Endodermal cell (in vitro differentiated cells): Measurements from ENCODE around the gene ZNF579. TPM values are rescaled to one million over a fixed set of nuclear protein-coding genes. Genes with fewer than 3 reads are reported as not detected.
A peak's percentile ranks its signal among the peaks of the same experiment; 100 is the strongest.

ENCODE experiments used
- DNase-seq: peaks from one replicate; pipeline ENCODE4 v3.0.0-alpha.2; 2017
- H3K27ac ChIP-seq: 2 replicates; pipeline ENCODE4 v1.5.1; 2013; ENCODE audit warnings: mild to moderate bottlenecking, low read depth, low read length, moderate library complexity
- H3K27me3 ChIP-seq: 2 replicates; pipeline ENCODE4 v1.6.1; 2013; ENCODE audit warnings: mild to moderate bottlenecking, low read length, moderate library complexity; ENCODE audit not compliant: insufficient read depth, control insufficient read depth, poor library complexity, severe bottlenecking
- H3K36me3 ChIP-seq: 2 replicates; pipeline ENCODE4 v1.7.0; 2013; ENCODE audit warnings: mild to moderate bottlenecking, low read length, moderate library complexity; ENCODE audit not compliant: control insufficient read depth, insufficient read depth
- H3K4me1 ChIP-seq: one replicate; pipeline ENCODE4 v1.7.0; 2013; ENCODE audit warnings: low read length; ENCODE audit not compliant: control insufficient read depth, insufficient read depth
- H3K4me3 ChIP-seq: 2 replicates; pipeline ENCODE4 v1.5.1; 2013; ENCODE audit warnings: mild to moderate bottlenecking, low read length, moderate library complexity
- H3K9ac ChIP-seq: 2 replicates; pipeline ENCODE4 v1.6.1; 2013; ENCODE audit warnings: mild to moderate bottlenecking, low read length, moderate library complexity; ENCODE audit not compliant: poor library complexity, severe bottlenecking; ENCODE audit errors: extremely low read depth
- H3K9me3 ChIP-seq: 2 replicates; pipeline ENCODE4 v1.6.1; 2013; ENCODE audit warnings: mild to moderate bottlenecking, low read length, moderate library complexity; ENCODE audit not compliant: control insufficient read depth
- H3K27ac Mint-ChIP-seq: 2 replicates; pipeline ENCODE4 v1.8.0; 2020; ENCODE audit warnings: mixed read lengths
- H3K27me3 Mint-ChIP-seq: 2 replicates; pipeline ENCODE4 v1.8.0; 2021; ENCODE audit warnings: mild to moderate bottlenecking, mixed read lengths; ENCODE audit not compliant: insufficient read depth
- H3K36me3 Mint-ChIP-seq: 2 replicates; pipeline ENCODE4 v1.8.0; 2020; ENCODE audit warnings: low read depth, mixed read lengths
- H3K4me1 Mint-ChIP-seq: 2 replicates; pipeline ENCODE4 v1.8.0; 2020; ENCODE audit warnings: mixed read lengths
- H3K4me3 Mint-ChIP-seq: 2 replicates; pipeline ENCODE4 v1.8.0; 2020; ENCODE audit warnings: mild to moderate bottlenecking, moderate library complexity, mixed read lengths
- H3K9me3 Mint-ChIP-seq: 2 replicates; pipeline ENCODE4 v1.8.0; 2020; ENCODE audit warnings: mild to moderate bottlenecking, mixed read lengths
- CTCF ChIP-seq: fragments of 200-600 bp; sonication (generic); conservative IDR thresholded peaks from 2 replicates; pipeline ENCODE4 v1.5.0; 2021; ENCODE audit warnings: antibody characterized with exemption, mild to moderate bottlenecking
- WGBS, 2 experiments: methylation state at CpG; one replicate each; pipeline versions ENCODE4 v1.1.5 to v1.1.7; 2013; ENCODE audit warnings: missing lambda C conversion rate in 2 of 2, mixed read lengths in 1 of 2; ENCODE audit not compliant: insufficient coverage in 1 of 2, insufficient read length in 1 of 2; 5-methylcytosine and 5-hydroxymethylcytosine counted together
- total RNA-seq, 2 donors: library from RNA; stranded (reverse); fragmentation: NEBNext Ultra II Directional in 1 of 2; extraction: Animal tissue kit (Norgen Biotek cat#: 25700) in 1 of 2; gene quantifications; 2 replicates in 1 of 2; 3 replicates in 1 of 2; pipeline ENCODE4 v1.2.1, GENCODE V29; 2021

The ZNF579 gene
- total RNA-seq, 2 donors from 2014 or later, result 27.5 to 30.7 TPM

GRCh38 chr19:55536951-55537740 lies 43.5 kb downstream of the ZNF579 start, which contains the start of gene SBK2:
SBK2 (minus strand) TSS chr19:55537133; CDS start chr19:55536294, 839 bp downstream.
- H3K9me3 ChIP-seq, result no peaks in the 10 kb centered on the region
- H3K4me3 ChIP-seq, result no peak within 1 kb of the TSS
- DNase-seq, result peak; percentile 96
- H3K27me3 ChIP-seq, result no peaks in the 10 kb centered on the region
- no peaks in the 10 kb centered on the region for H3K4me1 ChIP-seq
- no peak within 1 kb of the TSS for H3K27ac ChIP-seq
- H3K4me3 Mint-ChIP-seq, result peak within 1 kb of the TSS; percentile 39
- peak within 1 kb of the TSS; percentile 77 for H3K27ac Mint-ChIP-seq
- peak; percentile 82 for TF ChIP-seq CTCF
- 32 to 33% methylated on average over 5 to 14 of the region's 14 CpGs for WGBS, 2 experiments
- H3K4me1 Mint-ChIP-seq, result no peaks in the 10 kb centered on the region
- H3K27me3 Mint-ChIP-seq, result peaks cover 9% of the 10 kb centered on the region
- no peaks in the 10 kb centered on the region for H3K9me3 Mint-ChIP-seq
- no peaks in the 10 kb centered on the region for H3K36me3 Mint-ChIP-seq
- no peaks in the 10 kb centered on the region for H3K36me3 ChIP-seq
- no peak within 1 kb of the TSS for H3K9ac ChIP-seq

- DNase-seq, result no peak
- Histone ChIP-seq H3K4me1 (no peaks in the 10 kb centered on the region), H3K36me3 (no peaks in the 10 kb centered on the region), H3K9ac (no peak overlapping the region), H3K27me3 (no peaks in the 10 kb centered on the region), H3K9me3 (no peaks in the 10 kb centered on the region), H3K27ac (no peak overlapping the region), H3K4me3 (no peak overlapping the region)
- Mint-ChIP-seq H3K27ac (no peak overlapping the region), H3K4me3 (peak overlapping the region; percentile 39), H3K36me3 (no peaks in the 10 kb centered on the region), H3K4me1 (no peaks in the 10 kb centered on the region), H3K27me3 (peaks cover 2% of the 10 kb centered on the region), H3K9me3 (no peaks in the 10 kb centered on the region)
- WGBS, 2 experiments, result 80 to 96% methylated on average over 1 to 11 of the region's 11 CpGs
- TF ChIP-seq CTCF, result no peak
Measured at GRCh38 chr19:55536366-55536765, 44.3 kb downstream of the ZNF579 start.

- no peaks in the 10 kb centered on the region for H3K27me3 Mint-ChIP-seq
- no peaks in the 10 kb centered on the region for H3K36me3 Mint-ChIP-seq
- TF ChIP-seq CTCF, result no peak
- no peaks in the 10 kb centered on the region for H3K4me1 Mint-ChIP-seq
- H3K4me1 ChIP-seq, result no peaks in the 10 kb centered on the region
- WGBS, 2 experiments, result 93 to 94% methylated on average over 20 to 22 of the region's 22 CpGs
- no peak overlapping the region for H3K27ac ChIP-seq
- H3K36me3 ChIP-seq, result no peaks in the 10 kb centered on the region
- no peak for DNase-seq
- no peak overlapping the region for H3K4me3 Mint-ChIP-seq
- H3K27me3 ChIP-seq, result no peaks in the 10 kb centered on the region
- no peaks in the 10 kb centered on the region for H3K9me3 ChIP-seq
- H3K9ac ChIP-seq, result no peak overlapping the region
- no peaks in the 10 kb centered on the region for H3K9me3 Mint-ChIP-seq
- no peak overlapping the region for H3K27ac Mint-ChIP-seq
- H3K4me3 ChIP-seq, result no peak overlapping the region
Measured at GRCh38 chr19:55535965-55536350, 44.7 kb downstream of the ZNF579 start.
